GM18505 (cell line): ENCODE data around the gene VPS41.

Experiments used
- ATAC-seq: cut with Tn5 transposase; IDR thresholded peaks from one replicate; pipeline ENCODE4 v1.9.1; 2021; ENCODE audit not compliant: unreplicated experiment
- POLR2A ChIP-seq: IDR thresholded peaks from 4 replicates; pipeline ENCODE4 v1.6.1; 2011; ENCODE audit warnings: borderline replicate concordance; ENCODE audit not compliant: insufficient read depth, insufficient read length; ENCODE audit errors: extremely low read depth

Gene VPS41

DNA sequence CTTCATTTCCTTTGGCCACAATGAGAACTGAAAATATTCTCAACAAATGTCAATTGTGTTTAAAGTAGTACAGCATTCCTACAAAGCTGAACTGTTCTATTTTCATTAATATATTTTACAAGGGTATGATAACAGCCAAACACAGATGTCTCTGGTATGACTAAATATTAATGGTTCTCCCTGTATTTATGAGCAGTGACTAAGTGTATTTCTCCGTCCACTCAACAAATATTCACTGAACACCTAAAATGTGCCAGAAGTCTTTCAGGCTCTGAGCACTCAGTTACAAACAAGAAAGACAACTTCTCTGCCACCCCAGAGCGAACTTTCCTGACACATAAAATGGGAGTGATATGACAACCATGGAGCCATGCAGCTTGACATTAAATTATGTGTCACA lies 135.6 kb downstream of the VPS41 start:
- TF ChIP-seq POLR2A: no peak
- ATAC-seq: no peak

- ATAC-seq: no peak
- no peak for TF ChIP-seq POLR2A
Measured at GRCh38 chr7:38760226-38760625, 148.8 kb downstream of the VPS41 start.

- no peak for ATAC-seq
- TF ChIP-seq POLR2A: no peak
Measured at GRCh38 chr7:38759028-38759427, 150.0 kb downstream of the VPS41 start.

DNA sequence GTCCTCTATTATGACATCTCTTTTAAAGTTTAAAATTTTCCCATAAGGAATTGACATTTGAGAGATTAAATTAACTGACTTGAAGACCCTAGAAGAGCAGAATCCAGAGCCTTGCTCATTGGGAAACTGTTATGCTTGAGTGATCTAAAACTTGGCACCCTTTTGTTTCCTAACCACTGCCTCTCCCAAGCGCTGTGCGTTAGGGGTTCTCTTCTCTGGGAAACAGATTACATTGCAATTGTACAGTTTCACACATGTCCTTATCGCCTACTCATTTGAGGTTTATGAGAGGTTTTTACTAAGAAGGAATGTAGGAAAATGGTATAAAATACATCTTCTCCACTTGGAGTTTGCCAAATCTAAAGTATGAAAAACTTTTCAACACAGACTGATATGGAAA lies 151.1 kb downstream of the VPS41 start:
- ATAC-seq: no peak
- TF ChIP-seq POLR2A: no peak

- ATAC-seq: no peak
- no peak for TF ChIP-seq POLR2A
Measured at GRCh38 chr7:38756521-38756920, 152.5 kb downstream of the VPS41 start.

DNA sequence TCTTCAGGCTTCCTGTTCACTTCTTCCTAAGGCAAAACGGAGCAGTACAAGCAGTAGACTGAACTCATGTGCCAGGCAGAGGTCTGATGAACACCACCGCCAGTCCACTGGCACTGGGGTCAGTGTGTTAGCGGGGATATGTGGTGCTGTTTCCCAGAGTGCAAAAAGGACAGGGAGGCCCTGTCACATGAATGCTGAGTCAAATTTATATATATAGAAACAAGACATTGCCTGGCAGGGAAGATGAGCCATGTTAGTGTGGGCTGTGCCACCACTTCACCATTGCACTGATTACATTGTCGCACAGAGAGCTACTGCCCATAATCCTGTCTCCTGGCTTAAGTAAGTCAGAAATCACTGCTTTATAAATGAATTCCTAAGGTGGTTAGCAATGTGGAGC lies 155.6 kb downstream of the VPS41 start:
- no peak for ATAC-seq
- TF ChIP-seq POLR2A: no peak

DNA sequence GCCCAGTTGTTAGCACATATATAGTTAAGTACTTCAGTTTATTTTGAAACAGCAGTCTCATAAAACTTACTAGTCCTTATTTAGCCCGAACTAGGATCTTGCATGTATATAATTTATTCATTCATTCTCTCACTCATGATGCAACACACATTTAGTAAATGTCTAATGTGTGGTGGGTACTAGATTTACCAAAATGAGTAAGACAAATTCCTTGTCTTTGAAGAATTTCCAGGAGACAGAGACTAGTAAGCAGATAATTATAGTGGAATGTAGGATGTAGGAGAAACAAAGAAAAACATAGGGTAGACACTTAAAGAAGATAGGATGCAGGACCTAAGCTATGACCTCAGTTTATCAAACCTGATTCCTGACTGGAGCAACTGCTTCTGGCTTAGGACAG lies 157.6 kb downstream of the VPS41 start:
- no peak for ATAC-seq
- no peak for TF ChIP-seq POLR2A

DNA sequence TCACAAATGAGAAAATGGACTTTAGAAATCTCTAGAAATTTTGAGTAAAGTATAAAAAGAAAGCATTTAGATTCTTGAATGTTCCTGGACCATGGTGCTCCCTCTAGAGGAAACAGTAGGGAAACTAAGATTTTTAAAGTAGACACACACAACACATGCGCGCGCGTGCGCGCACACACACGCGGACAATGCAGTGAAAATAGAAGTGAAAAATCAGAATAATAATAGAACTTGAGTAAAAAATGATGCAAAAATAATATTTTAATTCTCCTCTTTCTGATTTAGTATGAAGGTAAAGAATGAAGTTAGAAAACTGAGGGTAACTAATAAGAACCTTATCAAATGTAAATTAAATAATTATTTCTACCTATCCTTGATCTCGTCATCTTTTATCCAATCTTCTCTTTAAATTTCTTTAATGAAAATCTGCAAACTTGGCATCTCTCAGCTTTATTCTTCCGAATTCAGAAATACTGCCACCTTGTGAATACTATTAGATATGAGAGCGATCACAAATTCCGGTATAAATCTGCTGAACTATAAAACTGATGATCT lies 160.9 kb downstream of the VPS41 start:
- no peak for ATAC-seq

GRCh38 chr7:38746438-38746837 lies 162.6 kb downstream of the VPS41 start:
- no peak for ATAC-seq

More for the DNA sequence above, 160.9 kb downstream of the VPS41 start:
- TF ChIP-seq POLR2A: no peak

DNA sequence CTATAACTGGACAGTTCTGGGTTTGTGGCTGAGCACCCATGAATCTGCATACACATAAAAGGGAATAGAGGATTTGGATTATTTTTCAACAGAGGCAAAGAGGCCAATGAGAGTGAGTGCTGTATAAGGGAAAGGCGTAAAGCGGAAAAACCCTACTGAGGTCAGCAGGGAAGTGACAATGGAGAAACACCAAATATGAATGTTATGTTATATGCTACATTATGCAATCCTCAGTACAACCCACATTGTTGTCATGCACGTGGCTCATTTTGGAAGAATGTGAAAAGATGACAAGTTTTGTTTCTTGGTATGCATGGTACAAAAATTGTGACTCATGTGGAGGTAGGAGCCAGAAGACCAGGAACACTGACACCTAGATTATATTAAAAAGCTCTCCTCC lies 164.2 kb downstream of the VPS41 start:
- TF ChIP-seq POLR2A: no peak
- ATAC-seq: no peak

More at GRCh38 chr7:38746438-38746837, 162.6 kb downstream of the VPS41 start:
- no peak for TF ChIP-seq POLR2A

- TF ChIP-seq POLR2A: no peak
- ATAC-seq: no peak
Measured at GRCh38 chr7:38743899-38744298, 165.1 kb downstream of the VPS41 start.

DNA sequence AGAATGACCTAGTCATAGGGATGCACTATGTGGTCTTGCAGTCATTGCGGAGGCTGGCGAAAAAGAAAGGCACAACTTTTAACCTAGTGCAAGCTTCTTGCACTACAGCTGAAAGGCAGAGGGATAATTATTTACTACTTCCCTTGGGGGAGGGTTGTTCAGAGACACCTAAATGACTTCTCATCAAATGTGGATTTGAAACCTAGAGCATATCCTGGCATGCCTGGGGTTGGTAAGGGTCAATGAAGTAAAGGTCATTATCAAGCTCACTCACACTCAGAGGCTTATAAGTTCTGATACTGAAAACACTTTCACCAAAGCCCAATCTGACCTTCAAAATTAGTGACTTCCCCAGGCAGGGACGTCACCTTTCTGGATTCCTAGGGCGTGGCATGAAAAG lies 168.9 kb downstream of the VPS41 start:
- no peak for TF ChIP-seq POLR2A
- ATAC-seq: no peak

DNA sequence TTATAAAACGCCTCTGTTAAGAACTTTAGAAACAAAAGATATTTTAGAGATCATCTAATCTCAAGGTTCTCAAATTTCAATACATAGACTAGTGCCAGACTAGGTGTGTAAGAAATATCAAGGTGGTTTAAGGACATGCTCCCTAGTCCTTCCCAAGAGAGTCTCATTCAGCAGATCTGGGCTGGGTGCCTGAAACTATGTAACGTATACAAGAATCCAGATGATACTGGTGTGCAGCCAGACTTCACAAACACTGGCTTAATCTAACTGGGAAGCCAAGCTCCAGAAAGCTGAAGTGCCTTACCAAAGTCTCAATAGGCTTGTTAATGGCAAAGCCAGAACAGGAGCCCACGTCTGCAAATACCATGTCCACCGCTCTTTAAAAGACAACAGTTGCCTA lies 172.9 kb downstream of the VPS41 start:
- TF ChIP-seq POLR2A: no peak
- ATAC-seq: no peak

- no peak for ATAC-seq
- no peak for TF ChIP-seq POLR2A
Measured at GRCh38 chr7:38731215-38731614, 177.8 kb downstream of the VPS41 start.

DNA sequence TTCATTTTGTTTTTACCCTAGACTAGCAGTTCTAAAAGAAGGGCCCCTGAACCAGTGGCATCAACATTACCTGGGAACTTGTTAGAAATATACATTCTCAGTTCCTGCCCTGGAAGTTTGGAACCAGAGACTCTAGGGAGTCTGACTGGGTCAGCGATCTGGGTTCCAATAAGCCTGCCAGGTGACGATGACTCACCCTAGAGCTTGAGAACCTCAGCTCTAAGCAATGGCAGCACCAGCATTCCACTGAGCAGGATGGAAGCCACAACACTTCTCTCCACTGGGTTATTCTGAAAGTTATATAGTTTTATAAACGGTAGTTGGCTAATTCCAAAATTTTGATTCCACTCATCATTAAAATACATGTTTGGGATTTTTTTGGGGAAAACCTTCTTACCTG lies 180.8 kb downstream of the VPS41 start:
- no peak for ATAC-seq
- TF ChIP-seq POLR2A: no peak
